Kidney glomerular epithelial cell (primary cell): Measurements from ENCODE around the gene ART5.
"Not testable (repeated sequence)": the region's sequence is repeated elsewhere in the genome, so short reads cannot be mapped to it uniquely, and the experiment has no call there.

Experiments
- DNase-seq: peaks from one replicate; lab custom pipeline; 2025; lab: John Stamatoyannopoulos, UW

ART5 gene

DNA sequence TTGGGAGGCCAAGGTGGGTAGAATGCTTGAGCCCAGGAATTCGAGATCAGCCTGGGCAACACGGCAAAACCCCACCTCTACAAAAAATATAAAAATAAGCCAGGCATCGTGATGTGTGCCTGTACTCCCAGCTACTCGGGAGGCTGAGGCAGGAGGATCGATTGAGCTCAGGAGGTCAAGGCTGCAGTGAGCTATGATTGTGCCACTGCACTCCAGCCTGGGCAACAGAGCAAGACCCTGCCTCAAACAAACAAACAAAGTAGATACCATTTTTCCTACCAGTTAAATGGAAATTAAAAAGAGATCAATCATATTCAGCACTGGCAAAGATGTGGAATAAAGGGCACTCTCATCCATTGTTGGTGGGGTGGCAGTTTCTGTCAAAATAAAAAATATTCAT, 15.5 kb upstream of the ART5 start:
- DNase-seq = not testable (repeated sequence)

DNA sequence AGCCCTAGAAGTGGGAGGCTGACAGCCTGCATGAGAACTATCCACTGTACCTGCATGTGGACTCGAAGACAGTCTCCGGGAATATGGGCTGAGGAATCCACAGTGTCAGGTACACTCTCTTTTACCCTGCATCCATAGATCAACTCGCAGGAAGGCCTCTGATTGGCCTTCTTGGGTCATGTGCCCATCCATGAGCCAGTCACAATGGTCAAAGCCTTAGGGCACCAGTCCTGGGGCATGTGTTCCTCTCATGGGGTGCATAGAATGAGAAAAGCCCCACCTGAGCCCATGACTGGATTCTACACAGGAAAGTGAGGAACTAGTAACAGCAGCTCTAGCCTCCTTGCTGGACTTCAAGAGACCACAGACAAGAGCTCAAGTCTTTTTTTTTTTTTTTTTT, 13.8 kb upstream of the ART5 start:
- DNase-seq = no peak

DNA sequence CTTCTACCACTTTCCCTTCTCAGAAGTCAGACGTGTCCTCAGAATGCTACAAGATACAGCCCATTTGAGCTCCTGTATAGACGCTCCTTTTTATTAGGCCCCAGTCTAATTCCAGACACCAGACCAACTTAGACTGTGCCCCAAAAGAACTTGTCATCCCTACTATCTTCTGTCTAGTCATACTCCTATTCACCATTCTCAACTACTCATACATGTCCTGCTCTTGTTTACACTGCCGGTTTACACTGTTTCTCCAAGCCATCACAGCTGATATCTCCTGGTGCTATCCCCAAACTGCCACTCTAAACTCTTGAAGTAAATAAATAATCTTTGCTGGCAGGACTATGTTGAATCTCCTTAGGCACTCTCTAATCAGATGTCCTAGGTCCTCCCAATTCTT, 10.7 kb upstream of the ART5 start:
- not testable (repeated sequence) for DNase-seq

DNA sequence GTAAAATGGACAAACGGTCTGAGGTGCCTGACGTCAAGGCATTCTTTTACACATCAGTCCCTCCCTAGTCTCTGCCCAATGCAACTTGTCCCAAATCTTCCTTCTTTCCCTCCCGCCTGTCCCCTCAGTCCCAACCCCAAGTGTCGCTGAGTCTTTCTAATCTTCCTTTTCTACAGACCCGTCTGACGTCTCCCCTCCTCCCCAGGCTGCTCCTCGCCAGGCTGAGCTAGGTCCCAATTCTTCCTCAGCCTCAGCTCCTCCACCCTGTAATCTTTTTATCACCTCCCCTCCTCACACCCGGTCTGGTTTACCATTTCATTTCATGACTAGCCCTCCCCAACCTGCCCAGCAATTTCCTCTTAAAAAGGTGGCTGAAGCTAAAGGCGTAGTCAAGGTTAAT, 7.6 kb upstream of the ART5 start:
- DNase-seq = not testable (repeated sequence)

DNA sequence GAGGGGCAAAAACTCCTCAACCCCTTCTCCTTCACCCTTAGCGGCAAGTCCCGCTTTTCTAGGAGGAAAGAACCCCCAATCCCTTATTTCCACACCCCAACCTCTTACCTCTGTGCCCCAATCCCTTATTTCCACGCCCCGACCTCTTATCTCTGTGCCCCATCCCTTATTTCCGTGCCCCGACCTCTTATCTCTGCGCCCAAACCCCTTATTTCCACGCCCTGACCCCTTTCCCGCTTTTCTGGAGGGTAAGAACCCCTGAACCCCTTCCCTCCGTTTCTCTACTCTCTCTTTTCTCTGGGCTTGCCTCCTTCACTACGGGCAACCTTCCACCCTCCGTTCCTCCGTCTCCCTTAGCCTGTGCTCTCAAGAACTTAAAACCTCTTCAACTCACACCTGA, 7.1 kb upstream of the ART5 start:
- not testable (repeated sequence) for DNase-seq

DNA sequence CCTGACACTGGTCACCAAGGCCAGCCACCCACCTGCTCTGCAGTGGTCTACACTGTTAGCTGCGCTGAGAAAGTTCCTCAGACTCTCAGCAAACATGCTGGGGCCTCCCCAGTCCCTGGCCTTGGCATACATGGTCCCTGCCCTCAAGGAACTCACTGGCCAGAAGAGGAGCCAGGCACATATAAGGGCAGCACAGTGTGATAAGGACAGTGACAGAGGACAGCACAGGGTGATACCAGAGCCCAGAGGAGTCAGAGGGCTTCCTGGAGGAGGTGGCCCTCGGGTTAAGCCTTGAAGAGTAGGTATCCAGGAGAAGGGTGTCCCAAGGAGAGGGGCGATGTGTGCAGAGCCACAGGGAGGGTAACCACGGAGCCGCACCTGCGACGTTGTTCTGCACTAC, 3.8 kb upstream of the ART5 start:
- no peak for DNase-seq

DNA sequence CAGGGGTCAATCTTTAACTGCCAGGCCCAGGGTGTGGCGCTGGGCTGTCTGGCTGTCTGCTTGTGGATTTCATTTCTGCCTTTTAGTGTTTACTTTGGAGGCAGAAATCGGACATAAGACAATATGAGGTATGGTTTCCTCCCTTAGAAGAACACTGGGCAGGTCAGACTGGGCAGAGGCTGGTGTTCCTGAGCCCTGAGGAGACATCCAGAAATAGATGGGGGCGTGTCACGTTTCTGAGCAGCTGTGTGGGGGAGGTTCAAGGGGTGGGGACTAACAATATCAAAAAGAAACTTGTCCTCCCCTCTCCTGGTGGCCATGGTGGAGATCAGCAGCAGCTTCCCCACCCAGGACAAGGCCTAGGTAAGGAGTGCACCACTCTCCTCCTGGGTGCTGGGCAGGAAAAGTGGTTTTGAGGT, 3.0 kb upstream of the ART5 start, which contains the start of gene ART1:
Gene ART1, plus strand, starts transcription at position 312 of the 419 bp plus-strand sequence. CDS start 14,086 bp downstream, outside the sequence.
- DNase-seq = no peak

DNA sequence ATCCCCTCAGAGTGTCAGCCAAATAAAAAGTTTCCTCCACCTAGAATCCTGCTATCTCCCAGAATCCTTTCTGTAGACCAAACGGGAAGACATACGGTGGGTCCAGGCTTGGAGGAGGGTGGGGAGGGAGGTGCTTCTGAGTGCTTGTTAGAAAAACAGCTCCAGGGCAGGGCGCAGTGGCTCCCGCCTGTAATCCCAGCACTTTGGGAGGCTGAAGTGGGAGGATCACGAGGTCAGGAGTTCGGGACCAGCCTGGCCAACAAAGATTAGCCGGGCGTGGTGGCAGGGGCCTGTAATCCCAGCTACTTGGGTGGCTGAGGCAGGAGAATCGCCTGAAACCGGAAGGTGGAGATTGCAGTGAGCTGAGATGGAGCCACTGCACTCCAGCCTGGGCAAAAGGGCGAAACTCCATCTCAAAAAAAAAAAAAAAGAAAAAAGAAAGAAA, 1.3 kb upstream of the ART5 start:
- DNase-seq = not testable (repeated sequence)

DNA sequence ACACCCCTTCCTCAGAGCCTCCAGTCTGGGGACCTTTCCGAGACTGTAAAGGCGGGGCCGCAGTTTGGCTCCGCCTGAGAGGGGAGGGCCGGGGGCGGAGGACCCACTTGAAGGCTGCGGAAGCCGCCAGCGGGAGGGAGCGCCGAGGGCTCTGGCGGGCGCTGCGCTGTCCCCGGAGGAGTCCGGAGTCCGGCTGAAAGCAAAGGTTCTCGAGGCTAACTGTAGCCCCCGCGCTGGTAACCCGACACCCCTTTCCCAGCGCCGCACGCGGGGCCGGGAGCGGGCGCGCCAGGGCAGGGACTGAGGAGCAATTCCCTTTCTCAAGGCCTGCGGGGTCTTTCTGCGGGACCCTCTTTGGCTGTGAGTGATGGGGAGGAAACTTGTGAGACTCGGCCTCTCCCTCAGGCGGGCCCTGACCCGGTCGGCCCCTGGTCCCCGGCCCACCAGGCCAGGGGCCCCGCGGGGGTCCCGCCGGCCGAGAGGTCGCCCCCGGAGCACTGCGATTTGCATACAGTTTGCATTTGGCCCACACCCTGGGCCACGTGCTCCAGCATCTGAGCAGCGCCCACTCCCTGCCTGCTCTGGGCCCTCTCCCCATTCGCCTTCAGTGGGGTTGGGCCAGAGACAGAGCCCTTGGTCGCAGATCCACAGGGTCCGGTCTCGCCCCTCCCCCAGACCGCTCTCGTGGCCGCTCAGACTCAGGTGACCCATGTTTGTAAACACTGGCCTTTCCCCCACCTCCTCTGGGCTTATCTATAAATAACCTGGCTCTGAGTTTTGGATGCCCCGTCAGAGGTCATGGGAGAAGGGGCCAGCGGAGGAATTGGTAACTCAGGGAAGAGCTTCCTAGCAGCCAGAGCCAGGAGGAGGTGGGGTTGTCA, 519 bp upstream of the ART5 start:
- DNase-seq = peak; percentile 71

DNA sequence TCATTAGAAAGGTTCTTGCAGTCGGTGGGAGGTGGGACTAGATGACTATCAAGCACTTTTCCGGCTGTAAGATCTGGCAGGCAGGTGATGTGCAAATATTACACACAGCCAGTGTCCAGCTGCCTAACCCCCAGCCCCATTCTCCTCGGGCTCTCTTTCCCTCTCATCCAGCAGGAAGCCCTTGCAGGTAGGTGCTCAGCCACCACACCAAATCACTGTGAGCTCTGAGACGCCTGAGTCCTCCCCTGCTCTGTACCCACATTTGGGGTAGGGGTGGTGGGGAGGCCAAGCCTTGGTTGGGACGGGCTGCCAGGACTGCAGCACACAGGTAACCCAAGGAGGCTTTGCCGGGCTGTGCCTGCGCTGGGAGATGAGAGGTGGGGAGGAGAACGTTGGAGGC, 601 bp downstream of the ART5 start:
- DNase-seq = no peak

DNA sequence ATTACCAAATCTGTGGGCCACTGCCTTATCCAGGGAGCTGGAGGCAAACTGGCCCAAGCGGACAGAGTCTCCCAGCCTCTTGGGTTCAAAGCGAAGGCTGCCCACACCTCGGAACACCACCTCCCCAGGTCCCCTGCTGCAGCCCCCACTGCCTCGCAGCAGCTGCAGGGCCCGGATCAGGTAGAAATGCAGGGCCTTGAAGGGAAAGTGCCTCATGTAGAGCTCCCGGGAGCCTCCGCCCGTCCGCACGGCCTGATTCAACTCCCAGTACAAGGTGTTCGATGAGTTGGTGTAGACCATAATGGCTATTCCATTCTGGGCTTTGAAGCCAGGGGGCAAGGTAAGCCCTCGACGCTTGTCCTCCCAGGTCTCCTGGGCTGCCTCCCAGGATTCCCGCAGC, 2.0 kb downstream of the ART5 start:
- no peak for DNase-seq

DNA sequence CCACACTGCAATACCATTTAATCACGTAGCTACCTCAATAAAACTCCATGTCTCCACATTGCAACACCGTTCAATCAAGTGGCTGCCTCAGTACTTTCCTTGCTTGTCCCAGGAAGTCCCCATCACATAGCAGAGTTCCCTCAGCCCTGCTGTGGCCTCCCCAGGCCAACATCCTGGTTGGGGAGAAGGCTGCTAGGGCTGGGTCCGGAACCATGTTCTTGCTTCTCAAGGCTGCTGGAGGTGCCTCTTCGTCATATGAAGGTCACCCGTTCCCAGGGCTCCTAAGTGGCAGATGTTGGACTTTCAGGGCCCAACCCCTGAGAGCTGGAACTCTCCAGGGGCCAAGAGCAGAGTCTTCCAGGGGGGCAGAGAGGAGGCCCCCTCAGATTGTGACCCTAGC, 3.3 kb downstream of the ART5 start:
- DNase-seq = no peak

DNA sequence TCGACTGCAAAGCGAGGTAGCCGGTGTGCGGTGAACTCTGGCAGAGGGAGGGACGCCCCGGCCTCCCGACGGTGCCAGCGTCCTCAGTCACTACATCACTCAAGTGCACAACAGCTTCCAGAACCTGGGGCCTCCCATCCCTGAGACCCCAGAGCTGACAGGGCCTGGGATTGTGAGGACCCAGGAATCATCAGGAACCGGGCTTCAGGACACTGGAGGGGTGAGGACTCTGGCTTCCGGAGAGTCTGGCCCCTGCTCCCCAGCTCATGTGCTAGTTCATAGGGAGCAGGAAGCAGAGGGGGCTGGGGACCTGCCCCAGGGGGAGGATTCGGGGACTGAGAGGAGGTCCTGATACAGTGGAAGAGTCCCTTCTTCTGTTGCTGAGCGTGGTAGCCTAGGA, 4.6 kb downstream of the ART5 start:
- no peak for DNase-seq

DNA sequence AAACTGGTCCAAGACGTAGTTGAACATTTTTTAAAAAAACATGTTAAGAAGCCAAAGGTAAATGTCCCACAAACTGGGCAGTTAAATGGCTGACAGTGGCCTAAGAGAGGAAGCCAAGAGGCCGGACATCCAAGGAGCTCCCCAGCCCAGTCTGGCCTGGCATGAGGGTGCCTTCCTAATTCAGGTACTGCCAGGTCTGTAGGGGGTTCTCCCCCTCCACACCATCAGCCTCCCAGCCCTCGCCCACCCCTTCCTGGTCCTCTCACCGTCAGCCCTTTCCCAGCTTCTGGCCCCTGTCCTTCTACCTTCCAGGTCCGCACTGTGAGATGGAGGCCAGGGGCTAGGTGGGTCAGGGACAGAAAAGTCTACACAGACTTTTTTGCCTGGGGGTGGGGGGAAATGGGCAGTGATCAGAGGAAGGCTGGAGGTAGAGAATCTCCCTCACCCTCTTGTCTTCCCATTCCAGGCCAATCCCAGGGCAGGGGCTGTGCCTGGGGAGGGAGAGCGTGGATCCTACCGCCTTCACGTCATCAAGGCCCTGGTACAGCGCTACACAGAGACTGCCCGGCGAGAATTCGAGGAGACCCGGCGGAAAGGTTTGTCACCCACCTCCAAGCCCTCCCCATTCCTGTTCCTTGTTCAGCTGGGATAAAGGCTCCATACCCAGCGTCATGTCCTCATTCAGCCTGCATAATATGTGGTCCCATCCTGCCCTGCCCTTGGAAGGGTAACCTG, 6.0 kb downstream of the ART5 start:
- no peak for DNase-seq

DNA sequence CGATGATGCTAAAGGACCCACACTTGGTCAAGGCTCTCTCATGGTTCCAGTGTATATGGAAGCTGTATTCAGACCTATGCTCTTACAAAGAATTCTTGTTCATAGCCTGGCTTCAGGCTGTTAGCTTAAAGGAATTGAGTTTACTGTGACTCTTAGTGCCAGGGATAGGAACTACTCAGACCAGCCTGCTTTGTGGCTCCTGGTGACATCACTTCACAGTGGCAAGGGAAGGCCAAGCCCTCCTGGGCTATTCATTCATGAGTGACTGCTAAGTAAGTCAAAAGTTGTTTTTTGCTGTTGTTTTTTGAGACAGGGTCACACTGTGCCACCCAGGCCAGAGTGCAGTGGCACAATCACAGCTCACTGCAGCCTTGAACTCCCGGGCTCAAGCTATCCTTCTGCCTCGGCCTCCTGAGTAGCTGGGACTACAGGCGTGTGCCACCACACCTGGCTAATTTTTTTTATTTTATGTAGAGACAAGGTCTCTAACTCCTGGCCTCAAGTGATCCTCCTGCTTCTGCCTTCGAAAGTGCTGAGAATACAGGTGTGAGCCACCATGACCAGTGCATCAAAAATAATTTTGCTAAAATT, 9.6 kb downstream of the ART5 start:
- DNase-seq = no peak

DNA sequence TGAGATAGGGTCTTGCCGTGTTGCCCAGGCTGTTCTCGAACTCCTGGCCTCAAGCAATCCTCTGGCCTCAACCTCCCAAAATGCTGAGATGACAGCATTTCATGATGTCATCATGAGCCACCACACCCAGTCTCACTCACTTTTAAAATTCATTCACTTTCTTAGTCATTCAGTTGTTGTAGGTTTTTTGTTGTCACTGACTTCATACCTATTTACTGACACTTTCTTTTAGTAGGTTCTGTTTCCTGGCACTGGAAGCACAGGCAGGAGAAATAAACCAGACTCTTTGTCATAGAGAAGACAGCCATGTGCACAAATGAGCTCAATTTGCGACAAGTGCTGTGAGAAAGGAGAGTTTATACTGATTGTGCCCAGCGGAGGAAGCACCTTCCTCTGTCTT, 10.5 kb downstream of the ART5 start:
- DNase-seq = no peak

DNA sequence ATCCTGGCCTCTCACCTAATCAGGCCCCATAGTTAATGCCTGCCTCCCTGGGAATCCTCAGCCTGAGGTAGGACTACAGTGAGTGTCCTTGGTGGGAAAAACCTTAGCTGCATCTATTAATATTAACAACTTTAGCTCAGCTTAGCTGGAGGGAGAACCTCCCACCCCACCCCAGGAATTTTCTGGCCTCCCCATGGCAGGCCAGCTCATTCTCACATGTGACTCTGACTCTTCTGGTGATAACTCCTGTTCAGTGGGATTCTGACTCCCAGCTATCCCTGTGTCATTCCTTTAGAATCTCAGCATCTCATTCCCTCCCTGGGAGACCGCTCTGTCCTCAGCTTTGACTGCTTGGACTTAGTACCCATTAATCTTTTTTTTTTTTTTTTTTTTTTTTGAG, 14.5 kb downstream of the ART5 start:
- DNase-seq = peak; percentile 97

DNA sequence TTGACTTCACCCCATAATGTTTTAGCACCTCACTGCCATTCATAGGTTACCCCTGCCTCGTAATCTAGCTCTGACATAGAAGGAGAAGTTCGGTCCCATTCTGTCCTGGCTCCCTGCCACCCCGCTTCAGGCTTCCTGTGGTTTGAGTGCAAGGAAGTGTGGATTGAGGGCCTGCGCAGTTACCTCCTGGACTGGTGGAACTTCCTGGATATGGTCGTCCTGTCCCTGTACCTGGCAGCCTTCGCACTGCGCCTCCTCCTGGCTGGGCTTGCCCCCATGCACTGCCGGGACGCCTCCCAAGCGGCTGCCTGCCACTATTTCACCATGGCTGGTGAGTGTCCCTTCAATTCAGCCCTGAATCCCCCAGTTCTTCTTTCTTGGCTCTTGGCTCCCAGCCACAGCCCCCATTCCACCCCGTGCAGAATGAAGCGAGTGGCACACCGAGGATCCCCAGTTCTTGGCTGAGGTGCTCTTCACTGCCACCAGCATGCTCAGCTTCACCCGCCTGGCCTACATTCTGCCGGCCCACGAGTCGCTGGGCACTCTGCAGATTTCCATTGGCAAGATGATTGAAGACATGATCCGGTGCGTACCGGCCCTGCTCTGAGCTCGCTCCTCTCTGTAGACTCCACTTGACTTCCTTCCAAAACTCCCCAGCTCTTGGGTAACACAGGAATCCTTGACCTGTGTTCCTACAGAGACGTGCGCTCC, 15.4 kb downstream of the ART5 start:
- DNase-seq = no peak

DNA sequence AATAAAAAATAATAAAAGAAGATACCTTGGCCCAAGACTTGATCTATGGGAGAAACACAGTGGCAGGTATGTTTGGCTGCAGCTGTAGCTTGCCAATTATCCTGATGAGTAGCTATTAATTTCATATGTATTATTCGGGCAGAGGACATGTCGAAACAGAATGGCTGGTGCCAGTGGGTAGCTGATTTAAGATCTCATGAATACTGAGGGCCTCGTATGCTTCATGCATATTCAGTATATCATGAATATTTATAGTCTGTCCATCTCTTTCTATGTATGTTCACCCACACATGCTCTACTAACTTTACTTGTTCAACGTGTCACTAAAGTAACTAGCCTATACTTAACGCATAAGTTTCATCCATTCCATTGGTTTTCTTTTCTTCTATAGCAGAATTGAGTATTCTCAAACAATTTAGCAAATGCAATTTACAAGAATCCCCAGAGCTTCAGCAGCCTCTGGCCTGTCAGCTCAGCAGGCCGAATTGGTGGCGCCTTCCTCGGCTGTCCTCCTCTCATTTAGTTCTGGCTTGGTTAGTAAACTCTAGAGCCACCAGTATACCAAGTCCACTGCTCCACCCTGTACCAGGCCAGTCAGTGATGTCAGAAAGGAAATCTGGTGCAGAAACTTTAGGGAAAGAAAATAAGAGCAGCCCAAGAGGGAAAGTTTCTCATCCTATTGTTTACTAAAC, 17.9 kb downstream of the ART5 start:
- no peak for DNase-seq

DNA sequence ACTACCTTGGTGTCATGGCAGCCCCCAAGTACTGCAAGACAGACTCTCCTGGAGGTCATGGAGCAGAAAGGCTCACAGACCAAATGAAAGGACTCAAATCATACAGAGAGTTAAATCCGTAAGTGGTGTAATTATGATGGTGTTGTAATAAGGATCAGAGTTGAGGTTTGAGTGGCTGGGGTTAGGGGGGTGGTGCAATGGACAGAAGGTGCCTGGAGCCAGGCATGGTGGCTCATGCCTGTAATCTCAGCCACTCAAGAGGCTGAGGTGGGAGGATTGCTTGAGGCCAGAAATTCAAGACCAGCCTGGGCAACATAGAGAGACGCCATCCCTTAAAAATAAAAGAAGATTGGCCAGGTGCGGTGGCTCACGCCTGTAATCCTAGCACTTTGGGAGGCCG, 18.7 kb downstream of the ART5 start:
- DNase-seq = no peak

DNA sequence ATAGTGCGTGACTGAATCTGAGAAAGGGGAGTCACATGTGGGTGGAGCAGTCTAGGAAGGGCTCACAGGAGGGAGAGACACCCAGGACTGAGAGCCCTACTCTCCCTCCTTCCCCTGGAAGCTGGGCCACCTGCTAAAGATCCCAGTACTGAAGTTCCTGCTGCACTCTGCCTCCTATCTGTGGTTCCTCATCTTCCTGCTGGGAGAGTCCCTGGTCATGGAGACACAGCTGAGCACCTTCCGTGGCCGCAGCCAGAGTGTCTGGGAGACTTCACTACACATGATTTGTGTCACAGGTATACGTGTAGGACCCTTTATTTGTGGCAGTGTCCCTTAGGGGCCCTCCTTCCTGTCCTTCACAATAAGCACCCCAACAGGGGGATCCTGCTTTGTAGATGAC, 19.3 kb downstream of the ART5 start:
- DNase-seq = no peak

DNA sequence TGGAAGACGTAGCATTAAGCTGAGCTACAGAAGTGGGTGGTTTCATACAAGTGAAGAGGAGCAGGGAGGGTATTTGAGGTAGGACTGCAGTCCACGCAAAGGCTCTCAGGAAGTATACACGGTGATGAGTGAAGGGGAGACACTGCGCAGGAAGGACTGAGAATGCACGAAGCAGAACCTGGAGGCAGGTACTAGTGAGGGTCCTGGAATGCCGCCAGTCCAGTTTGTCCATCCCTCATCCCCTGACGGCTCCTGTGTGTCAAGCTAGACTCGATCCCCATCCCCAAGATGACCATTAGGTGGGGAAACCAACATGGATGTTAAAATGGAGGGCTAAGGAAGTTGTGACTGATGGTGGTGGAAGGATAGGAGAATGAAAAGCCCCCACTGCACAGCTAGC, 23.8 kb downstream of the ART5 start:
- DNase-seq = no peak
